LoVo (cell line): ENCODE data around the gene DTX3.
"Not testable (repeated sequence)": the region's sequence is repeated elsewhere in the genome, so short reads cannot be mapped to it uniquely, and the experiment has no call there.

Experiments
- DNase-seq: peaks from one replicate; pipeline ENCODE4 v3.0.0-alpha.2; 2016; ENCODE audit warnings: low spot score

The DTX3 gene

GRCh38 chr12:57604454-57604991 is at the start of gene DTX3:
TSS of gene DTX3 (plus strand) at chr12:57604824. CDS start at chr12:57606518, 1,694 bp downstream.
- no peak for DNase-seq

- DNase-seq = no peak
Measured at GRCh38 chr12:57554897-57555296, 49.7 kb upstream of the DTX3 start.

GRCh38 chr12:57558864-57559263 is 45.8 kb upstream of the DTX3 start:
- no peak for DNase-seq

- DNase-seq = no peak
Measured at GRCh38 chr12:57560516-57560915, 44.1 kb upstream of the DTX3 start.

- not testable (repeated sequence) for DNase-seq
Measured at GRCh38 chr12:57561117-57561516, 43.5 kb upstream of the DTX3 start.

GRCh38 chr12:57563358-57563757 is 41.3 kb upstream of the DTX3 start:
- no peak for DNase-seq

- no peak for DNase-seq
Measured at GRCh38 chr12:57564178-57564740, 40.4 kb upstream of the DTX3 start.

GRCh38 chr12:57568838-57569237 is 35.8 kb upstream of the DTX3 start:
- DNase-seq = no peak

GRCh38 chr12:57569858-57570257 is 34.8 kb upstream of the DTX3 start:
- DNase-seq = no peak

- not testable (repeated sequence) for DNase-seq
Measured at GRCh38 chr12:57570438-57570837, 34.2 kb upstream of the DTX3 start.

- no peak for DNase-seq
Measured at GRCh38 chr12:57571926-57572762, 32.5 kb upstream of the DTX3 start.

GRCh38 chr12:57574795-57575194 is 29.8 kb upstream of the DTX3 start:
- no peak for DNase-seq

- DNase-seq = no peak
Measured at GRCh38 chr12:57575771-57576612, 28.6 kb upstream of the DTX3 start.

GRCh38 chr12:57576613-57577160 is 27.9 kb upstream of the DTX3 start:
- DNase-seq = no peak

- DNase-seq = no peak
Measured at GRCh38 chr12:57577981-57578758, 26.5 kb upstream of the DTX3 start.

GRCh38 chr12:57579011-57579410 is 25.6 kb upstream of the DTX3 start:
- no peak for DNase-seq

- peak; percentile 65 for DNase-seq
Measured at GRCh38 chr12:57579677-57580465, 24.8 kb upstream of the DTX3 start.

- DNase-seq = no peak
Measured at GRCh38 chr12:57580466-57580795, 24.2 kb upstream of the DTX3 start.

GRCh38 chr12:57581802-57582201 is 22.8 kb upstream of the DTX3 start:
- DNase-seq = no peak

GRCh38 chr12:57582440-57582839 is 22.2 kb upstream of the DTX3 start:
- DNase-seq = no peak
